Neuronal stem cell (in vitro differentiated cells): ENCODE data around the gene TBC1D20.
A peak's percentile ranks its signal among the peaks of the same experiment; 100 is the strongest.

Experiments used
- DNase-seq: peaks from one replicate; pipeline ENCODE4 v3.0.0-alpha.2; 2013; ENCODE audit warnings: low spot score
- H2AFZ ChIP-seq: one replicate; pipeline ENCODE4 v1.6.1; 2013; ENCODE audit warnings: mild to moderate bottlenecking, low read length, inconsistent platforms
- H2AK5ac ChIP-seq: 2 replicates; pipeline ENCODE4 v1.6.1; 2013; ENCODE audit warnings: low read depth, mild to moderate bottlenecking, inconsistent platforms, low read length, moderate library complexity, mixed read lengths
- H2BK120ac ChIP-seq: 2 replicates; pipeline ENCODE4 v1.6.1; 2013; ENCODE audit warnings: low read depth, mild to moderate bottlenecking, inconsistent platforms, low read length, moderate library complexity, mixed read lengths
- H2BK12ac ChIP-seq: one replicate; pipeline ENCODE4 v1.6.1; 2013; ENCODE audit warnings: low read length, inconsistent platforms
- H2BK15ac ChIP-seq: 2 replicates; pipeline ENCODE4 v1.6.1; 2013; ENCODE audit warnings: mild to moderate bottlenecking, low read length, inconsistent platforms, mixed read lengths
- H2BK5ac ChIP-seq: one replicate; pipeline ENCODE4 v1.6.1; 2013; ENCODE audit warnings: inconsistent platforms, mild to moderate bottlenecking, low read length, moderate library complexity
- H3K14ac ChIP-seq: one replicate; pipeline ENCODE4 v1.6.1; 2013; ENCODE audit warnings: low read length, inconsistent platforms
- H3K18ac ChIP-seq: 2 replicates; pipeline ENCODE4 v1.6.1; 2013; ENCODE audit warnings: low read length, inconsistent platforms
- H3K23ac ChIP-seq: 2 replicates; pipeline ENCODE4 v1.6.1; 2013; ENCODE audit warnings: low read depth, mild to moderate bottlenecking, mixed read lengths, low read length, inconsistent platforms; ENCODE audit not compliant: poor library complexity
- H3K27ac ChIP-seq: replicated peaks from 3 replicates; pipeline ENCODE4 v1.5.1; 2013; ENCODE audit warnings: low read length, inconsistent platforms
- H3K27me3 ChIP-seq, 3 experiments: 2 replicates each; pipeline ENCODE4 v1.6.1; 2013; ENCODE audit warnings: low read length in 3 of 3, mild to moderate bottlenecking in 2 of 3, inconsistent platforms in 1 of 3, low read depth in 1 of 3, mixed read lengths in 1 of 3, moderate library complexity in 1 of 3; ENCODE audit not compliant: control insufficient read depth in 3 of 3, insufficient read depth in 3 of 3
- H3K36me3 ChIP-seq, 2 donors: replicated peaks in 1 of 2; 2 replicates each; pipeline ENCODE4 v1.6.1; 2013; ENCODE audit warnings: low read length in 2 of 2; ENCODE audit not compliant: control insufficient read depth in 2 of 2, insufficient read depth in 2 of 2
- H3K4ac ChIP-seq: 2 replicates; pipeline ENCODE4 v1.6.1; 2013; ENCODE audit warnings: inconsistent platforms, mild to moderate bottlenecking, low read length, moderate library complexity
- H3K4me1 ChIP-seq, 2 donors: 1 replicate in 1 of 2; 2 replicates in 1 of 2; pipeline ENCODE4 v1.6.1; 2013; ENCODE audit warnings: low read length in 2 of 2, low read depth in 1 of 2; ENCODE audit not compliant: control insufficient read depth in 2 of 2, insufficient read depth in 1 of 2
- H3K4me2 ChIP-seq: one replicate; pipeline ENCODE4 v1.6.1; 2013; ENCODE audit warnings: mild to moderate bottlenecking, low read length, inconsistent platforms; ENCODE audit not compliant: insufficient read depth, poor library complexity, severe bottlenecking
- H3K4me3 ChIP-seq, 2 donors: 2 replicates each; pipeline ENCODE4 v1.5.1; 2013; ENCODE audit warnings: low read length in 2 of 2, mild to moderate bottlenecking in 2 of 2, inconsistent platforms in 1 of 2, moderate library complexity in 1 of 2
- H3K79me1 ChIP-seq: one replicate; pipeline ENCODE4 v1.6.1; 2013; ENCODE audit warnings: low read depth, mild to moderate bottlenecking, inconsistent platforms, low read length, moderate library complexity
- H3K9ac ChIP-seq: one replicate; pipeline ENCODE4 v1.6.1; 2013; ENCODE audit warnings: mild to moderate bottlenecking, low read depth, low read length, inconsistent platforms; ENCODE audit not compliant: poor library complexity
- H3K9me3 ChIP-seq, 2 donors: replicated peaks in 1 of 2; 2 replicates each; pipeline versions ENCODE3 to v1.6.1; 2013; ENCODE audit warnings: low read length in 2 of 2, mild to moderate bottlenecking in 2 of 2, inconsistent platforms in 1 of 2, low read depth in 1 of 2, mixed read lengths in 1 of 2, moderate library complexity in 1 of 2; ENCODE audit not compliant: control insufficient read depth in 2 of 2, insufficient read depth in 1 of 2
- H4K8ac ChIP-seq: one replicate; pipeline ENCODE4 v1.6.1; 2013; ENCODE audit warnings: low read depth, mild to moderate bottlenecking, inconsistent platforms, low read length, moderate library complexity
- H4K91ac ChIP-seq: one replicate; pipeline ENCODE4 v1.6.1; 2013; ENCODE audit warnings: low read length, low read depth, mild to moderate bottlenecking, inconsistent platforms; ENCODE audit not compliant: poor library complexity
- WGBS, 2 donors: extraction: QIAGEN DNeasy Blood & Tissue Kit; methylation state at CpG; one replicate each; pipeline ENCODE4 v1.1.7; 2013; ENCODE audit warnings: missing lambda C conversion rate in 2 of 2, mixed read lengths in 1 of 2; ENCODE audit not compliant: insufficient read length in 2 of 2, insufficient replicate concordance in 1 of 2; ENCODE audit errors: extremely low coverage in 2 of 2; 5-methylcytosine and 5-hydroxymethylcytosine counted together

The TBC1D20 gene

GRCh38 chr20:433300-433975 lies 28.9 kb downstream of the TBC1D20 start:
- no peak overlapping the region for H2BK12ac ChIP-seq
- no peak overlapping the region for H3K14ac ChIP-seq
- H2AK5ac ChIP-seq = no peak overlapping the region
- H3K4ac ChIP-seq = no peak overlapping the region
- H2AFZ ChIP-seq = no peak overlapping the region
- no peaks in the 10 kb centered on the region for H3K79me1 ChIP-seq
- no peaks in the 10 kb centered on the region for H3K27me3 ChIP-seq
- no peak for DNase-seq
- no peak overlapping the region for H3K27ac ChIP-seq
- no peak overlapping the region for H2BK120ac ChIP-seq
- H3K4me3 ChIP-seq = no peak overlapping the region
- peaks cover 32 to 71% of the 10 kb centered on the region in 2 donors for H3K36me3 ChIP-seq
- no peak overlapping the region for H4K8ac ChIP-seq
- no CpG with 5 or more reads among the region's 12 CpGs for WGBS, 2 donors
- H3K18ac ChIP-seq = no peak overlapping the region
- no peaks in the 10 kb centered on the region for H3K9me3 ChIP-seq
- no peak overlapping the region for H2BK15ac ChIP-seq
- peaks cover 0 to 3% of the 10 kb centered on the region in 2 donors for H3K4me1 ChIP-seq
- no peak overlapping the region for H4K91ac ChIP-seq
- no peak overlapping the region for H3K4me2 ChIP-seq
- no peak overlapping the region for H2BK5ac ChIP-seq
- no peak overlapping the region for H3K9ac ChIP-seq
- H3K23ac ChIP-seq = peak overlapping the region; percentile 53

GRCh38 chr20:432677-433299 lies 29.5 kb downstream of the TBC1D20 start:
- no peak for DNase-seq
- WGBS, 2 donors = no CpG with 5 or more reads among the region's 11 CpGs
- Histone ChIP-seq H3K9ac (no peak overlapping the region), H4K8ac (no peak overlapping the region), H2BK15ac (no peak overlapping the region), H2BK12ac (no peak overlapping the region), H2BK5ac (no peak overlapping the region), H2BK120ac (no peak overlapping the region), H2AFZ (no peak overlapping the region), H3K14ac (no peak overlapping the region), H3K27me3 (no peaks in the 10 kb centered on the region), H3K4me2 (no peak overlapping the region), H4K91ac (no peak overlapping the region), H3K79me1 (no peaks in the 10 kb centered on the region), H3K27ac (no peak overlapping the region), H2AK5ac (no peak overlapping the region), H3K9me3 (no peaks in the 10 kb centered on the region), H3K4ac (no peak overlapping the region), H3K23ac (no peak overlapping the region), H3K4me3 (no peak overlapping the region), H3K36me3 (peaks cover 29 to 71% of the 10 kb centered on the region in 2 donors), H3K4me1 (peaks cover 0 to 3% of the 10 kb centered on the region in 2 donors), H3K18ac (no peak overlapping the region)

- H2BK120ac ChIP-seq = no peak overlapping the region
- no peaks in the 10 kb centered on the region for H3K27me3 ChIP-seq
- peak overlapping the region; percentile 76 for H3K23ac ChIP-seq
- no peaks in the 10 kb centered on the region for H3K79me1 ChIP-seq
- H3K4me3 ChIP-seq = no peak overlapping the region
- DNase-seq = no peak
- no peak overlapping the region for H3K4ac ChIP-seq
- no peak overlapping the region for H3K4me2 ChIP-seq
- no CpG with 5 or more reads among the region's 13 CpGs for WGBS, 2 donors
- peaks cover 0 to 3% of the 10 kb centered on the region in 2 donors for H3K4me1 ChIP-seq
- no peaks in the 10 kb centered on the region for H3K9me3 ChIP-seq
- peaks cover 26 to 71% of the 10 kb centered on the region in 2 donors for H3K36me3 ChIP-seq
- H2AK5ac ChIP-seq = no peak overlapping the region
- H3K9ac ChIP-seq = peak overlapping the region; percentile 47
- no peak overlapping the region for H4K91ac ChIP-seq
- no peak overlapping the region for H3K27ac ChIP-seq
- no peak overlapping the region for H2BK5ac ChIP-seq
- H2BK15ac ChIP-seq = no peak overlapping the region
- H3K14ac ChIP-seq = no peak overlapping the region
- H2AFZ ChIP-seq = no peak overlapping the region
- no peak overlapping the region for H4K8ac ChIP-seq
- peak overlapping the region; percentile 45 for H3K18ac ChIP-seq
- no peak overlapping the region for H2BK12ac ChIP-seq
Observed at GRCh38 chr20:432208-432607, 30.1 kb downstream of the TBC1D20 start.

GRCh38 chr20:431012-431904 lies 31.1 kb downstream of the TBC1D20 start:
- no peaks in the 10 kb centered on the region for H3K27me3 ChIP-seq
- no CpG with 5 or more reads among the region's 17 CpGs for WGBS, 2 donors
- H3K14ac ChIP-seq = no peak overlapping the region
- DNase-seq = peak; percentile 43
- no peaks in the 10 kb centered on the region for H3K9me3 ChIP-seq
- H4K91ac ChIP-seq = no peak overlapping the region
- no peak overlapping the region for H2BK12ac ChIP-seq
- peaks cover 0 to 3% of the 10 kb centered on the region in 2 donors for H3K4me1 ChIP-seq
- H3K4ac ChIP-seq = no peak overlapping the region
- peaks cover 24 to 71% of the 10 kb centered on the region in 2 donors for H3K36me3 ChIP-seq
- no peak overlapping the region for H3K27ac ChIP-seq
- no peak overlapping the region for H2BK120ac ChIP-seq
- no peak overlapping the region for H2BK5ac ChIP-seq
- no peak overlapping the region for H2BK15ac ChIP-seq
- no peak overlapping the region for H2AFZ ChIP-seq
- peak overlapping the region; percentile 5 for H3K18ac ChIP-seq
- no peak overlapping the region for H4K8ac ChIP-seq
- H2AK5ac ChIP-seq = no peak overlapping the region
- no peak overlapping the region for H3K4me2 ChIP-seq
- no peaks in the 10 kb centered on the region for H3K79me1 ChIP-seq
- no peak overlapping the region for H3K4me3 ChIP-seq
- H3K23ac ChIP-seq = peak overlapping the region; percentile 39
- no peak overlapping the region for H3K9ac ChIP-seq
